HG03159 (cell line): ENCODE results near the gene NACA2.
"Not testable (repeated sequence)": the region's sequence is repeated elsewhere in the genome, so short reads cannot be mapped to it uniquely, and the experiment has no call there.

Experiments
- ATAC-seq: cut with Tn5 transposase; IDR thresholded peaks from one replicate; pipeline ENCODE4 v1.9.1; 2021; ENCODE audit warnings: mild to moderate bottlenecking, moderate library complexity; ENCODE audit not compliant: unreplicated experiment

NACA2 gene

DNA sequence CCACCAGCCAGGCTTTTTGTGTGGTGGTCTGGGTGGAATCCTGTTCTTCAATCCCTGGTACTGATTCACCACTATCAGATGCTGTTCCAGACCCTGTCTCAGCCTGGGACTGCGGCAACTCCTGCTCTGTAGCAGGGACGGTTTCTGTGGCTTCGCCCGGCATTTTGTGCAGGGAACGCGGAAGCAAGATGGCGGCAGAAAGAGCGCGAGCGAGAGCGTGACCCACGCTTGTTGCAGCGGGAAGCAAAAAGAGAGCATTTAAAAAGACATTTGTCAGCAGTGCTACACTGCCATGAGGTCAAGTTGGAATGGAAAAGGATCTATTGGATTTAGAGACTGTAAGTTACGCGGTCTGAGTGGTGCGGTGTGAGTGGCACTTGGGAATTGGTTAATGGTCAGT, at the start of gene NACA2:
Gene NACA2 (minus strand): TSS at position 202 of the 400 bp plus-strand sequence. CDS start 39 bp downstream, at position 163.
- ATAC-seq: no peak

- ATAC-seq: no peak
Measured at GRCh38 chr17:61639818-61640217, 48.8 kb upstream of the NACA2 start.

- no peak for ATAC-seq
Measured at GRCh38 chr17:61638087-61638486, 47.1 kb upstream of the NACA2 start.

DNA sequence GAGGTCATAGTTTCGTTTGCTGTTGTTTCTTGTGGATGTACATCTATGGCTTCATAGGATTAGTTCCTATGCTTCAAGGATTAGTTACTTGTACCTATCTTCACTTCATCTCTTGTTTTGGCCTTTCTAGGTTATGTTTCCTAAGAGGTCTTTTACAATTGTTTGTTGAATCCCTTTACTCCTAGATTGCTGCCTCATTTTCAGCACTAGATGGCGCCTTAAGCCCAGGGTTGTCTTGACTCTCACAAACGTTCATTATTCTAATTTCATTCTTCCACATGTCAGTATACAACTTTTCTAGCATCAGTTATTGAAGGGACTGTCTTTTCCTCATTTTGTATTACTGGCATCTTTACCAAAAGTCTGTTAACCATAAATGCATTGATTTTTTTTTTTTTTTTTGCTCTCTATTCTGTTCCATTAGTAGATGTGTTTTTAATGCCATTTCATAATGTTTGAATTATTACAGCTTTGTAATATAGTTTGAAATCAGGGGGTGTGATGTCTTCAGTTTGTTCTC, 45.0 kb upstream of the NACA2 start:
- ATAC-seq: no peak

- ATAC-seq: no peak
Measured at GRCh38 chr17:61634942-61635538, 44.0 kb upstream of the NACA2 start.

DNA sequence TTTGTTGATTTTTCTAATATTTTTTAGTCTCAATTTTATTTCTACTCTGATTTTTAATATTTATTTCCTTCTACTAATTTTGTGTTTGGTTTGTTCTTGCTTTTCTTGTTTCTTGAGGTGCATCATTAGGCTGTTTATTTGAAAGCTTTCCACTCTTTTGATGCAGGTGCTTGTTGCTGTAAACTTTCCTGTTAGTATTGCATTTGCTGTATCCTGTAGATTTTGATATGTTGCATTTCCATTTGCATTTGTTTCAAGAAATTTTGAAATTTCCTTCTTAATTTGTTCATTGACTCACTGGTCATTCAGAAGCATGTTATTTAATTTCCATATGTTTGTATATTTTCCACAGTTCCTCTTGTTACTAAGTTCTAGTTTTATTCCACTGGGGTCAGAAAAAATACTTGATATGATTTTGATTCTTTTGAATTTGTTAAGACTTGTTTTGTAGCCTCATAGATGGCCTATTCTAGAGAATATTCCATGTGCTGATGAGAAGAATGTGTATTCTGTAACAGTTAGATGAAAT, 43.1 kb upstream of the NACA2 start:
- ATAC-seq: no peak

GRCh38 chr17:61632826-61633225, 41.8 kb upstream of the NACA2 start:
- no peak for ATAC-seq

DNA sequence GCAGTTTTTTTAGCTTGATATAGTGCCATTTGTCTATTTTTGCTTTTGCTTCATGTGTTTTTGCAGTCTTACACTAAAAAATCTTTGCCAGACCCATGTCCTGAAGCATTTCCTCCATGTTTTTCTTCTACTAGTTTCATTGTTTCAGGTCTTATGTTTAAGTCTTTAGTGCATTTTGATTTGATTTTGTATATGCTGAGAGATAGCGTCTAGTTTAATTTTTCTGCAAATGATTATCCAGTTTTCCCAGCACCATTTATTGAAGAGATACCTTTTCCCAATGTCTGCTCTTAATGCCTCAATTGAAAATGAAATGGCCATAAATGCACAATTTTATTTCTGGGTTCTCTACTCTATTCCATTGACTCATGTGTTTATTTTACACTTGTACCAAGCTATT, 40.8 kb upstream of the NACA2 start:
- ATAC-seq: no peak

DNA sequence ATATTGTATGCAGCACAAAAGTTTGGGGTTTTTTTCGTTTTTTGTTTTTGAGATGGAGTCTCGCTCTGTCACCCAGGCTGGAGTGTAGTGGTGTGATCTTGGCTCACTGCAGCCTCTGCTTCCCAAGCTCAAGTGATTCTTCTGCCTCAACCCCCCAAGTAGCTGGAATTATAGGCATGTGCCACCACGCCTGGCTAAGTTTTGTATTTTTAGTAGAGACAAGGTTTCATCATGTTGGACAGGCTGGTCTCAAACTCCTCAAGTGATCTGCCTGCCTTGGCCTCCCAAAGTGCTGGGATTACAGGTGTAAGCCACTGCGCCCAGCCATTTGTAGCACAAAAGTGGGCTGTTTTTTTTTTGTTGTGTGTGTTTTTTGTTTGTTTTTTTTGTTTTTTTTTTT, 37.1 kb upstream of the NACA2 start:
- not testable (repeated sequence) for ATAC-seq

DNA sequence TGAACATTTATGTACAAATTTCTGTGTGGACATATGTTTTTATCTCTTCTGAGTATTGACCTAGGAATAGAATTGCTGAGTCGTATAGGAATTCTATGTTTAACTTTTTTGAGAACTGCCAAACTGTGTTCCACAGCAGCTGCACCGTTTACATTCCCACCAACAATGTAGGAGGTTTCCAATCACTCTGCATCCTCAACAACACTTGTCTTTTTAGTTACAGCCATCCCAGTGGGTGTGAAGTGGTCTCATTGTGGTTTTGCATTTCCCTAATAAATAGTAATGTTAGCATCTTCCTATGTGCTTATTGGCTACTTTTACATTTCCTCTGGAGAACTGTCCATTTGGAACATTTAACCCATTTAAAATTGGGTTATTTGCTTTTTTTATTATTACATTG, 36.6 kb upstream of the NACA2 start:
- no peak for ATAC-seq

DNA sequence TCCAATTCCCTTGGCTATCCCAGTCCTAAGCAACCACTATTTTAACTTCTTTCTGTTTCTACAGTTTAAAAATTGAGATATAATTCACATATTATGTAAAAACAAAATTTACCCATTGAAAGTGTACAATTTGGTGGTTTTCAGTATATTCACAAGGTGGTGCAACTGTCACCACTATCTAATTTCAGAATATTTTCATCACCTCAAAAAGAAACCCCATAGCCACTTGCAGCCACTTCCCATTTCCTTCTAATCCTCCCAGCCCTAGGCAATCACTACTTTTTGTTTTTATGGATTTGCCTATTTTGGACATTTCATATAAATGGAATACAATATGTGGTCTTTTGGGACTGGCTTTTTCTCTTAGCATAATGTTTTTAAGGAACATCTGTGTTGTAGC, 36.1 kb upstream of the NACA2 start:
- ATAC-seq: no peak

DNA sequence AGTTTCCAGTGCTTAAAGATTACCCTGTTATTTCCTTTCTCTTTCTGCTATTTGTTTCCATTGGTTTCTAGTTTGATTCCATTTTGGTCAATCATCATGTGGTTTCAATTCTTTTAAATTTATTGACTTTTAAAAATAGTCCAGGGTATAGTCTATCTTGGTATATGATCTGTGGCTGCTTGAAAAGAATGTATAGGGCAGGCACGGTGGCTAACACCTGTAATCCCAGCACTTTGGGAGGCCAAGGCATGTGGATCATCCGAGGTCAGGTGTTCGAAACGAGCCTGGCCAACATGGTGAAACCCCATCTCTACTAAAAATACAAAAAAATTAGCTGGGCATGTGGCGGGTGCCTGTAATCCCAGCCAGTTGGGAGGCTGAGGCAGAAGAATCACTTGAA, 34.5 kb upstream of the NACA2 start:
- ATAC-seq: no peak

DNA sequence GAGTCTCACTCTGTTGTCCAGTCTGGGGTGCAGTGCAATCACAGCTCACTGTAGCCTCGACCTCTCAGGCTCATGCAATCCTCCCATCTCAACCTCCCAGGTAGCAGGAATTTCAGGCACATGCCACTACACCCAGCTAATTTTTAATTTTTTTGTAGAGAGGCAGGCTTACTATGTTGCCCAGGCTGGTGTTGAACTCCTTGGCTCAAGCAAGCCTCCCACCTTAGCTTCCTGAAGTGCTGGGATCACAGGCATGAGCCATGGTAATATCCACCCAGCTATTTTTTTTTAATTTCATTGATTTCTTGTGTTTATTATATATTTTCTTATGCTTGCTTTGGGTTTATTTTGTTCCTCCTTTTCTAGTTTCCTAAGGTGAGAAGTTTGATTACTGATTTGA, 33.9 kb upstream of the NACA2 start:
- no peak for ATAC-seq

DNA sequence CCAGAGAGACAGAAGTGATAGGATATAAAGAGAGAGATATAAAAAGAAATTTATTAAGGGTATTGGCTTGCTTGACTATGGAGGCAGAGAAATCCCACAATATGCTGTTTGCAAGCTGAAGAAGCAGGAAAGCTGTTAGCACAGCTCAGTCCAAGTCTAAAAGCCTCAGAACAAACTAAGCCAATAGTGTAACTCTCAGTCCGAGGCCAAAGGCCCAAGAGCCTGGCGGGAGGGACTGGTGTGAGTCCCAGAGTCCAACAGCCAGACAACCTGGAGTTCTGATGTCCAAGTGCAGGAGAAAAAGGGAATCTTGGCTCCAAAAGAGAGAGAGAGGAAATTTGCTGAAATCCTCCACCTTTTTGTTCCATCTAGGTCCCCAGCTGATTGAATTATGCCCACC, 30.3 kb upstream of the NACA2 start:
- ATAC-seq: no peak

- no peak for ATAC-seq
Measured at GRCh38 chr17:61619953-61620352, 28.9 kb upstream of the NACA2 start.

GRCh38 chr17:61619493-61619892, 28.5 kb upstream of the NACA2 start:
- no peak for ATAC-seq

DNA sequence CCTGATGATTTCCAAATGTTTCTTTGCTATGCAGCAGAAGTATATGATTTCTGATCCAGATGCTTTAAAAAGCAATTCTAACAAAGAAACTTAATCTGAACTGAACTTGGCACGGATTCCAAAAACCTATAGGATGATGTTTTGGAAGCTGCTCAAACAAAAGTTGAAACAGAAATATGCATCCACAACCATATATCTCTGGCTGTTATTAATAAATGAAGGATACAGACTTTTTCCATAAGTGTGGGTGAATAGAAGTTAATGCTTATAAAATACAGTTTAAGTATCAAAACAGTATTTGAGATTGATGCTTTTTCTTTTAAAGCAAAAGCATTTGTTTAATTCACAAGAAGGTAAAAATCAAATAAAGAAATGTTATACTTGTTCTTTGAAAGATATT, 27.9 kb upstream of the NACA2 start:
- ATAC-seq: no peak

- ATAC-seq: no peak
Measured at GRCh38 chr17:61617330-61617729, 26.3 kb upstream of the NACA2 start.

GRCh38 chr17:61616783-61617182, 25.8 kb upstream of the NACA2 start:
- no peak for ATAC-seq

DNA sequence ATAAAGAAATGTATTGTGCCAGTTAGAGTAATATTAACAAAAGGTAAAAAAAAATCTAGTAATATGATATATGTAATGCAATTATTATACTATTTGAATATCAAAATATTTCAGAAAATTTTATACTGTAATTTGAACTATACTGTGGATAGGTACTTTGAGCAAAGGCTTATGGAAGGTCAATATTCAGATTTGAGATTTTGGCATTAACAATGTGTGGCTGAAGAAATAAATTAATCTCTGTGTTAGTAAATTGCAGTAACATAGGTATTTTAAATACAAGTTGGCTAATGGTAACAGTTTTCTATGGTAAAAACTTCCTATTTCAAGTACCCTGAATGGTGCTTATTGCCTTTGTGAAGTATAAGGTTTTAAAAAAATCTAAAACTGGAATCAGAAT, 23.2 kb upstream of the NACA2 start:
- ATAC-seq: no peak

DNA sequence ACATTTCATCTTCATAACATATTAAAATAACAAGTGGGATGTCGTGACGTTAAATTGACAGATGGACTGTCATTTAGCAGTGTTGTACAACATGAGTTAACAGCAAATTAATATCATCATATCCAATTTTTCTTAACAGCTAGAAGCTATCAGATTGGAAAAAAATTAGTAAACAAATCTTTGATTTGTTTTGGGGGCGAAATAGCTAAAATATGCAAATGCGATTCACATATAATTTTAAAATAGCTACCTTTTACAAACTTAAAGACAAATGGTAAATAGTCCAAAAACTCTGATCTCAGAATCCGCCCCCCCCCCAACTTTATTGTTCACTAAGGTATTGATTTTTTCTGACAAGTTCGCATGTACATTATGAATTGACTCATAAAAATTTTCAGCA, 20.3 kb upstream of the NACA2 start:
- ATAC-seq: no peak

- no peak for ATAC-seq
Measured at GRCh38 chr17:61605692-61606091, 14.7 kb upstream of the NACA2 start.

DNA sequence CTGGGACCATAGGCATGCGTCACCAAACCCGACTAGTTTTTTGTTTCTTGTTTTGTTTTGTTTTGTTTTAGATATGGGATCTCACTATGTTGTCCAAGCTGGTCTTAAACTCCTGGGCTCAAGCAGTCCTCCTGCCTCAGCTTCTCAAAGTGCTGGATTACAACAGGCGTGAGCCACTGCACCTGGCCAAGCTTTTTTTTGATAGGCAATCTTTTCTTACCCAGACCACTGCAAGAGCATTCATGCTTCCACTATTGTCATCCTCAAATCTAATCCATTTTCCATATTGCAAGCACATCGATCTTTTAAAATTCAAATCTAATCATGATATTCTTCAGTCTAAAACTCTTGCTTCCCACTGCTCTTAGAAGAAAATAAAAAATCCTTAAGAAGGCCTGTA, 10.3 kb upstream of the NACA2 start:
- ATAC-seq: no peak
